Measurements from ENCODE around the gene UGT1A7. TPM values are rescaled to one million over a fixed set of nuclear protein-coding genes. Genes with fewer than 3 reads are reported as not detected.

UGT1A7 gene
- total RNA-seq, 1 donor from 2014 or later, result 0.30 TPM

- DNase-seq, result no peak
These were observed 117.5 kb downstream of the UGT1A7 start for GRCh38 chr2:233799087-233799665.

GRCh38 chr2:233799716-233800115 is 118.0 kb downstream of the UGT1A7 start:
- DNase-seq, result no peak

- DNase-seq, result no peak
These were observed 118.5 kb downstream of the UGT1A7 start for GRCh38 chr2:233800208-233800607.

- no peak for DNase-seq
These were observed 119.8 kb downstream of the UGT1A7 start for GRCh38 chr2:233801357-233802131.

GRCh38 chr2:233802132-233802815 is 120.6 kb downstream of the UGT1A7 start:
- DNase-seq, result no peak

GRCh38 chr2:233803292-233803911 is 121.7 kb downstream of the UGT1A7 start:
- DNase-seq, result no peak

- no peak for DNase-seq
These were observed 122.3 kb downstream of the UGT1A7 start for GRCh38 chr2:233803994-233804393.

GRCh38 chr2:233807215-233807865 is 125.6 kb downstream of the UGT1A7 start:
- no peak for DNase-seq

GRCh38 chr2:233807966-233808935 is 126.5 kb downstream of the UGT1A7 start:
- DNase-seq, result no peak

- no peak for DNase-seq
These were observed 128.7 kb downstream of the UGT1A7 start for GRCh38 chr2:233810385-233810784.

GRCh38 chr2:233811087-233811486 is 129.4 kb downstream of the UGT1A7 start:
- DNase-seq, result no peak

GRCh38 chr2:233811732-233812131 is 130.0 kb downstream of the UGT1A7 start:
- DNase-seq, result no peak

- DNase-seq, result no peak
These were observed 131.7 kb downstream of the UGT1A7 start for GRCh38 chr2:233813236-233814055.

- DNase-seq, result no peak
These were observed 132.5 kb downstream of the UGT1A7 start for GRCh38 chr2:233814056-233814835.

- no peak for DNase-seq
These were observed 134.2 kb downstream of the UGT1A7 start for GRCh38 chr2:233815861-233816260.

GRCh38 chr2:233816334-233816733 is 134.6 kb downstream of the UGT1A7 start:
- DNase-seq, result no peak

GRCh38 chr2:233816771-233817170 is 135.1 kb downstream of the UGT1A7 start:
- DNase-seq, result no peak

- DNase-seq, result no peak
These were observed 135.7 kb downstream of the UGT1A7 start for GRCh38 chr2:233817361-233817911.

- no peak for DNase-seq
These were observed 136.4 kb downstream of the UGT1A7 start for GRCh38 chr2:233817995-233818638.
